HK-2 (cell line): ENCODE data around the gene CFAP126.
"Not testable (repeated sequence)": the region's sequence is repeated elsewhere in the genome, so short reads cannot be mapped to it uniquely, and the experiment has no call there.

Experiments used
- DNase-seq: peaks from one replicate; pipeline ENCODE4 v3.0.0-alpha.2; 2018; ENCODE audit not compliant: unreplicated experiment

CFAP126 gene

GRCh38 chr1:161381707-161382106 lies 14.0 kb upstream of the CFAP126 start:
- no peak for DNase-seq

- DNase-seq, result no peak
Observed at GRCh38 chr1:161379071-161379470, 11.4 kb upstream of the CFAP126 start.

- DNase-seq, result no peak
Observed at GRCh38 chr1:161378014-161378413, 10.3 kb upstream of the CFAP126 start.

- DNase-seq, result no peak
Observed at GRCh38 chr1:161374373-161374772, 6.7 kb upstream of the CFAP126 start.

GRCh38 chr1:161373442-161373841 lies 5.8 kb upstream of the CFAP126 start:
- DNase-seq, result no peak

DNA sequence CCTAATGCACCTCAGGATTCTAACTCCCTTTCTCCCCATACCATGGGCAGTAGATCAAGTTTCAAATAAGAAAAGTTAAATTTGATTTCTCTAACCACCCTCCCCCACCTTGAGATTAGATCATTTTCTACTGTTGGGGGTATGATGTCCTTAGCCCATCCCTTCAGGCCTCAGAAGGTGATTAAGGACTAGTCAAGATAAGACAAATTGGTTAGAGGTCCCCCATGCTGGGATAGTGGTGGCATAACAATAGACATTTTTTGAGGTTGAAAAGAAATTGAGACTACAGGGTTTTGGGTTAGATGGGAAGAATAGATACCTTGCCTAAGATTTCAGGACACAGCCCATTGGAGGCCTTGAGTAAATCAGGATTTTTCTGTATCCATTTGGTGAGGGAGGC lies 2.5 kb downstream of the CFAP126 start:
- no peak for DNase-seq

GRCh38 chr1:161364332-161364731 lies 3.3 kb downstream of the CFAP126 start:
- no peak for DNase-seq

DNA sequence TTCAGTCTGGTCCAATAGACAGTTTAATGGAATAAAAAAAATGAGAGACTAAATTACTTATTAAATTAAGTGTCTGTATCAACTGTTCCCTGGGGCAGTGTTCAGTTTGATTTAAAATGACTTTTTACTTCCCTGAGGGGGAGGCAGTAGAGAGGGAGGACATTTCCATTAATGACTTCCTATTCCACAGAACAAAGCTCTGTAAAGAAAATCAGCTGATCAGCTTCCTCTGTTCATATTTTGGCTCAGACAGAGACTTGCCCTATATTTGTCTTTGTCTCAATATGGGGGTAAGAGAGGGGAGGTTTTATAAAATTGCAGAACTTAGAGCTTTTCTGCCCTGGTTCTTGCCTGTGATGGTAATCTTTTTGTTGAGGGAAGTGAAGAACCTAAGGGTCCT lies 8.4 kb downstream of the CFAP126 start:
- no peak for DNase-seq

DNA sequence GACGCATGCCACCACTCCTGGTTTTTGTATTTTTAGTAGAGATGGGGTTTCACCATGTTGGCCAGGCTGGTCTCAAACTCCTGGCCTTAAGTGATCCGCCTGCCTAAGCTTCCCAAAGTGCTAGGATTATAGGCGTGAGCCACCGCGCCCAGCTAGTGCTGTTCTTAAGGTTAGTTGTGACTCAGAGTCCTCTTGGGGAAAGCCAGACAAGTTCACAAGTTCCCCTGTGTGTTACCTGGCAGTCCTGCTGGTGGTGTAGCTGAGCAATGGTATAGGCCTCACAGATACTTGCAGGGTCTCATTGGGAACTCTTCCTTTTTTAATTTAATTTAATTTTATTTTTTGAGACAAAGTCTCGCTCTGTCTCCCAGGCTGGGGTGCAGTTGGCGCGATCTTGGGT lies 10.6 kb downstream of the CFAP126 start:
- DNase-seq, result no peak

- DNase-seq, result no peak
Observed at GRCh38 chr1:161351482-161351881, 16.2 kb downstream of the CFAP126 start.

- DNase-seq, result no peak
Observed at GRCh38 chr1:161350671-161351070, 17.0 kb downstream of the CFAP126 start.

DNA sequence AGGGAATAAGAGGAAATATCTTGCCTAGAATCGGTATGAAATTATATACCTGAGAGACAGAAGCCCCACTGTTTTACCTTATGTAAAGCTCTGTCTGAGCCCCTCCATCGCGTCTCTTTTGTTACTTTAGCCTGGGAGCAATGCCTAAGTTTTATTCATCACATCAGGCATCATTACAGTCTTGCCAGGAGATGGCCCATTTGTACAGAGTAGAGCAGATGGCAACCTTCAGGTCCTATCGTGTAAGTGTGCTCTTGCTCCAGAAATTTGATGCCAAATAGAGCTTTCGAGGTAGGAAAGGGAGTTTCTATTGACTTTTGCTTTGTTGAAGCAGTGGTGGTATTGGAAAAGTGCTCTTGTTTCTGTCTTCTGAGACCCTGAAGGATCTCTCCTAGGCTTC lies 24.9 kb downstream of the CFAP126 start:
- DNase-seq, result no peak

DNA sequence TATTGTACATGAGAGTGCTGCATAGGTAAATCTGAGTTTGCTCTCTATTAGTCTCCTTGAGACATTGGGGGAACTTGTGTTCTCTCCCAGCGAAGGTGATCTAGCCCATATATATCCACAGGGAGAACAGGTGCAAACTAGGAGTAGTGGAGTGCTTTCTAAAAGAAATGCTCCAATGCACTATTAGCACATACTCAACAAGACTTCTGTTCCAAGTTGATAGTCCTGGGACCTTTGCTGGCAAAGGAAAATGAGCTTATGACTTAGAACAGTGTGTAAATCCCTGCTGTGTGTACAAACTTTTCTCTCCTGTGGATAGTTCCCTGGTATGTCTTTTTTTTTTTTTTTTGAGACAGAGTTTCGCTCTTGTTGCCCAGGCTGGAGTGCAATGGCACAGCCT lies 25.5 kb downstream of the CFAP126 start:
- DNase-seq, result no peak

- DNase-seq, result no peak
Observed at GRCh38 chr1:161335796-161336195, 31.9 kb downstream of the CFAP126 start.

DNA sequence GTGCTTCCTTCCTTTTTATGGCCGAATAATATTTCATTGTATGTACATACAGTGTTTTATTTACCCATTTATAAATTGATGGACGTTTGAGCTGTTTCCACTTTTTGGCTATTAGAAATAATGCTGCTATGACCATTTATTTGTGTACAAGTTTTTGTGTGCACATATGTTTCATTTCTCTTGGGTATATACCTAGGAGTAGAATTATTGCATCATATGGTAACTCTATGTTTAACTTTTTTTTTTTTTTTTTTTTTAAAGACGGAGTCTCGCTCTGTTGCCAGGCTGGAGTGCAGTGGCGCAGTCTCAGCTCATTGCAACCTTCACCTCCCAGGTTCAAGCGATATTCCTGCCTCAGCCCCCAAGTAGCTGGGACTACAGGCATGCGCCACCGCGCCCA lies 34.5 kb downstream of the CFAP126 start:
- no peak for DNase-seq

DNA sequence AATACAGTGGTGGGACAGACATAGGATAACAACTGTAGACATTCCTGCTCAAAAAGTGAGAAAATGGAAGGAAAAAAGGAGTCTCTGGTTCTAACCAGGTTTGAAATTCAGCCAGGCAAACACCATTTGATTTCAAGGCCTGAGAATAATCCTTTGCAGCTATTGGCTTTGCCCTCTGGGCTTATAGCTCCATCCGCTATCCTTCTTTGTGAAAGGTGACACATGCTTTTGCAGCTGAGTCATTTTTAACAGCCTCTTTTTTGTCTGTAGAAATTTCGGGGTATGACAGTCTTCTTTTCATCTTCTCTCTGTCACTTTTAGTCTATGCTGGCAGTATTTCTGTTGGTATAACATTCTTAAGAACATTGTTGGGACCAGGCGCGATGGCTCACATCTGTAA lies 37.3 kb downstream of the CFAP126 start:
- no peak for DNase-seq

- DNase-seq, result no peak
Observed at GRCh38 chr1:161324020-161324419, 43.7 kb downstream of the CFAP126 start.

DNA sequence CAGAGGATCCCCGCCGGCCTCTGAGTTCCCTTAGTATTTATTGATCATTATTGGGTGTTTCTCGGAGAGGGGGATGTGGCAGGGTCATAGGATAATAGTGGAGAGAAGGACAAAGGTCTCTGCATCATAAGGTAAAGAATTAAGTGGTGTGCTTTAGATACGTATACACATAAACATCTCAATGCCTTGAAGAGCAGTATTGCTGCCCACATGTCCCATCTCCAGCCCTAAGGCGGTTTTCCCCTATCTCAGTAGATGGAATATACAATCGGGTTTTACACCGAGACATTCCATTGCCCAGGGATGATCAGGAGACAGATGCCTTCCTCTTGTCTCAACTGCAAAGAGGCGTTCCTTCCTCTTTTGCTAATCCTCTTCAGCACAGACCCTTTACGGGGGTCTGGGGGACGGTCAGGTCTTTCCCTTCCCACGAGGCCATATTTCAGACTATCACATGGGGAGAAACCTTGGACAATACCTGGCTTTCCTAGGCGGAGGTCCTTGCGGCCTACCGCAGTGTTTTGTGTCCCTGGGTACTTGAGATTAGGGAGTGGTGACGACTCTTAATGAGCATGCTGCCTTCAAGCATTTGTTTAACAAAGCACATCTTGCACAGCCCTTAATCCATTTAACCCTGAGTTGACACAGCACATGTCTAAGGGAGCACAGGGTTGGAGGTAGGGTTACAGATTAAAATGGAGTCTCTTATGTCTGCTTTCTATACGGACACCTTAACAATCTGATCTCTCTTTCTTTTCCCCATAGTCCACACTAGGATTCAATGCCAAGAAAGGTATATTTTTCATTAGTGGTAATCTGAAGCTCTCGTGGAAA lies 51.6 kb downstream of the CFAP126 start:
- DNase-seq, result not testable (repeated sequence)
